Brain microvascular endothelial cell (primary cell): ENCODE measurements around the gene RBFOX2.

Source experiments
- DNase-seq: peaks from one replicate; pipeline ENCODE4 v3.0.0-alpha.2; 2020
- H3K27ac ChIP-seq: fragments of 250-450 bp; sonication (Bioruptor Pico); 2 replicates; pipeline ENCODE4 v1.5.1; 2020; ENCODE audit warnings: mild to moderate bottlenecking, moderate library complexity
- H3K27me3 ChIP-seq: fragments of 250-450 bp; sonication (Bioruptor Pico); replicated peaks from 2 replicates; pipeline ENCODE4 v1.5.1; 2020; ENCODE audit warnings: mild to moderate bottlenecking
- H3K36me3 ChIP-seq: fragments of 250-450 bp; sonication (Bioruptor Pico); replicated peaks from 2 replicates; pipeline ENCODE4 v1.5.1; 2020; ENCODE audit warnings: mild to moderate bottlenecking
- H3K4me3 ChIP-seq: 2 replicates; pipeline ENCODE4 v1.5.1; 2011; ENCODE audit warnings: low read depth, mild to moderate bottlenecking, control low read depth, low read length, moderate library complexity
- CTCF ChIP-seq: IDR thresholded peaks from 2 replicates; pipeline ENCODE4 v1.5.1; 2011; ENCODE audit warnings: low read depth, mild to moderate bottlenecking, moderate library complexity, low read length, control low read depth, inconsistent platforms; ENCODE audit errors: missing control alignments
- in situ Hi-C: cut with HindIII; loops from 2 replicates; pipeline ENCODE4 v1.10.0; 2017; ENCODE audit warnings: low sequenced_read_pairs, low pct_ligation_motif_present

The RBFOX2 gene

DNA sequence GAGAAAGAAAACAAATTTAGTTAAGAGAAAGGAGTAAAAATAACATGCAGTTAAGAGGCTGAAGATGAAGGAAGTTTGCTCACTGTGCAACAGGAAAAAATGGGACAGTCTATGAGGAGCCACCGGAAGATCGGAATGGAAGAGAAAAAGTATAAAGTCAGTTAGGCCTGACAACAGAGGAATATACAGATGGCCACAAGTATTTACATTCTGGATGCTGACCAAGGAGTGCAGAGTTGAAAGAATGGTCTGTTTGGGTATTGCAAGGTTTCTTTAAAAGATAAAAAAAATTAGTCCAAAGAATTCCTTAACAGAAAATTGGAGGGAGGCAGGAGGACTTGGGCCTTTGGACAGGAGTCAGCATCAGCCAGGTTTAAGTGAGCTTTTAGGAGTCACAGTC lies 37.5 kb downstream of the RBFOX2 start:
- DNase-seq = no peak
- no peak overlapping the region for H3K27ac ChIP-seq
- H3K27me3 ChIP-seq = no peaks in the 10 kb centered on the region
- no peaks in the 10 kb centered on the region for H3K36me3 ChIP-seq
- TF ChIP-seq CTCF = no peak
- H3K4me3 ChIP-seq = no peak overlapping the region
- in situ Hi-C loops = no loop called here

- Histone ChIP-seq H3K4me3 (no peak overlapping the region), H3K36me3 (no peaks in the 10 kb centered on the region), H3K27ac (no peak overlapping the region), H3K27me3 (no peaks in the 10 kb centered on the region)
- DNase-seq = no peak
- no peak for TF ChIP-seq CTCF
- in situ Hi-C loops = no loop called here
Observed at GRCh38 chr22:35988030-35988429, 40.6 kb downstream of the RBFOX2 start.

DNA sequence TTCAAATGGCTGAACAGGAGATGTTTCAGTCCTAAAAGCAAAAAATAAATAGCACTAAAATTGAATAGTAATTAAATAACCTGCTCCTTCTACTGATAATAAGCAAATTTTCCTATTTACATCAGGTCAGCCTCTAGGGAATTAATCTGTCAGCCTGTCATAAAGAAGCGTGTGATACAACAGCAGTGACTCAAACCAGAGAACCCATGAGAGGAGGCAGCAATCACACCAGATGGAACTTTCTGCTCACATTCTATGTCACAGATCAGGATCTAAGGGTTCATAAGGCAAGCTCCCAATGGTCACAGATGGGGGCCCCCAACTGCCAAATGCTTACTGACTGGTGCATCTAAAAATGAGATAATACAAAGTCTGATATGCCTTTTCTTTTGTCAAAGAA lies 41.1 kb downstream of the RBFOX2 start:
- Histone ChIP-seq H3K36me3 (no peaks in the 10 kb centered on the region), H3K4me3 (no peak overlapping the region), H3K27ac (no peak overlapping the region), H3K27me3 (no peaks in the 10 kb centered on the region)
- DNase-seq = peak; percentile 18
- in situ Hi-C loops = no loop called here
- no peak for TF ChIP-seq CTCF

GRCh38 chr22:35986088-35986487 lies 42.5 kb downstream of the RBFOX2 start:
- in situ Hi-C loops = no loop called here
- DNase-seq = peak; percentile 21

DNA sequence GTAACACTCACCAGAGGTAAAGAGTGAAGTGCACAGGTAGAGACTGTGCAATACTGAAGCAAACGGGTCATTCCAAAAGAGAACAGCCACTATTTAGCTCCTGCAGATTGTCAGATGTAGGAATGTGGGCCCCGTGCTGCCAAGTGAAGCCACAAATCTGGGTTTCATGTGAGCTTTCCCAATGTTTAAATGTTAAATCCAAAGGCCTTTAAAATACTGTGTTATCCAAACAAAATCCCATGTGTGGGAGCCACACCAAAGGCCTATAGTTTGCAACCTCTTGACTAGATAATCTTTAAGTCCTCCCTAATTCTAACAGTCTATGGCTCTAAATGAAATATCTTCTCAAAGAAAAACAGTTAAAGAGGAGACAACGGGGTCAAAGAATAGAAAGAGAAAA lies 43.3 kb downstream of the RBFOX2 start:
- Histone ChIP-seq H3K27ac (no peak overlapping the region), H3K27me3 (no peaks in the 10 kb centered on the region), H3K4me3 (no peak overlapping the region), H3K36me3 (no peaks in the 10 kb centered on the region)
- in situ Hi-C loops = no loop called here
- TF ChIP-seq CTCF = no peak
- DNase-seq = no peak

More at GRCh38 chr22:35986088-35986487, 42.5 kb downstream of the RBFOX2 start:
- Histone ChIP-seq H3K27me3 (no peaks in the 10 kb centered on the region), H3K36me3 (no peaks in the 10 kb centered on the region), H3K4me3 (no peak overlapping the region), H3K27ac (no peak overlapping the region)
- no peak for TF ChIP-seq CTCF
